Measurements from ENCODE around the gene AGBL1.

Gene AGBL1

DNA sequence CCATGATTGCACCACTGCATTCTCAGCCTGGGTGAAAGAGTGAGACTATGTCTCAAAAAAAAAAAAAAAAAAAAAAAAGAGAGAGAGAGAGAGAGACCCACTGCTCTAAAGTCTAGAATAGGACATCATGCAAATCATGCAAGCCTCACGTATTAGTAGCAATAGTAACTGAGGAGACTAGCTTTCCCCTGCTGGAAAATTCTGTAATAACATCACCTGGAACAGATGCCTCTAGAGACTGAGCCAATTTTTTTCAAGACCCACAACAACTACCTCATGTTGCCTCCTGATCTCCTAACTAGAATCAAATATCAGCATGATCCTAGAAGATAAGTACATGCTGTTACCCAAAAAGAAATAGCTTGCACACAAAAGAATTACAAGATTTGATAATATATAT is 461.9 kb downstream of the AGBL1 start:
- no peak for DNase-seq

GRCh38 chr15:86550075-86550474 is 470.4 kb downstream of the AGBL1 start:
- no peak for DNase-seq

DNA sequence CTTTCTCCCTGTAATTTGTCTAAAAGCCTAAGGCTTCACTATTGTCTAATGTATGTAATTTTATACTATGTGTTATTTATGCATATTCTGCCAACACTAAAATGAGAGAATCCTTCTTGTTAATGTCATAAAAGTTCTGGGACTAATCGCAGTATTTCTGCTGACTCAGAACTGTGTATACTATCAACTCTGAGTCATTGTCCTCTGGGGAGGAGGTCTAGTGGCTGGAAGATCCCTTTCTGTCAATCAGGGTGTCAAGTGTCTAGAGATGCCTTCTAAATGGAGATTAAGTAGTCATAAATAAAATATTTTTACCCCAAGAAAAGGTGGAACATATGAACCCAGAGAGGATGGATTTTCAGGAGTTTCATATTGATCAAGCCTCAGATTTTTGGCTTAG is 473.4 kb downstream of the AGBL1 start:
- no peak for DNase-seq

DNA sequence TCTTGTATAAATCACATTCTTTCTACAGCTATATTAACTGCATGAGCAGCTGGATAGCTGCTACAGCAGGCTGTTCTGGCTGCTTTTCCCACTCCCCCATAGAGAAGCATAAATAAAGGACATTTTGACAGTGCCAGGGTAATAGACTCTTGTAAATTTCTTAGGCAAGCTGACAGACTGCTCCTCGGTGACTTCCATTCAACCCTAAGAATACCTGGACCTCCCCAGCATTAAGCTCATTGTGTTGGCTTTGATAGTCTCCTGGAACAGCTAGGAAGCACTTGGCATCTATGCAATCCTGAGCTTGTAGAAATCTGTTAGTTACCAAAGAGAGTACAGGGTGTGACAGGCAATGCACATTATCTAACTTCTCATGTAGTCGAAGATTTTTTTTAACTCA is 475.4 kb downstream of the AGBL1 start:
- no peak for DNase-seq

DNA sequence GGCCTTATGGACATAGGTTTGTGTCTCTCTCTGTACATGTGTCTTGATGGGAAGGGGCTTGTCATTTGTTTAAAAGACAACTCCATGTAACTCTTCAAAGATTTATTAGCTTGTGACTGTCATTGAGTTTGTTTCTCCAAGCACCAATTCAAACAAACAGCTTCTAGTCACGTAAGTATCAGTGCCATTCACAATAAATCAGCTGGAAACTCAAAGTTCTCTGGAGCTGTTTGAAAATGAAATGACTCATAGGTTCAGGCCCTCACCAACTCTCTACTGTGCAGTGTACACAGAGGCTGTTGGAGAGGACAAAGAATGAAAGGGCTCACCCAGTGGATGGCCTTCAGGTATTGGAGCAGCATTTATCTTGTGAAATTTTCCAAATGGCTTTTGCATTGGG is 476.3 kb downstream of the AGBL1 start:
- DNase-seq = no peak

GRCh38 chr15:86556396-86557017 is 476.8 kb downstream of the AGBL1 start:
- DNase-seq = no peak

GRCh38 chr15:86557018-86557550 is 477.4 kb downstream of the AGBL1 start:
- no peak for DNase-seq

GRCh38 chr15:86558252-86558651 is 478.6 kb downstream of the AGBL1 start:
- no peak for DNase-seq

- DNase-seq = no peak
These were observed 479.0 kb downstream of the AGBL1 start for GRCh38 chr15:86558686-86559085.

DNA sequence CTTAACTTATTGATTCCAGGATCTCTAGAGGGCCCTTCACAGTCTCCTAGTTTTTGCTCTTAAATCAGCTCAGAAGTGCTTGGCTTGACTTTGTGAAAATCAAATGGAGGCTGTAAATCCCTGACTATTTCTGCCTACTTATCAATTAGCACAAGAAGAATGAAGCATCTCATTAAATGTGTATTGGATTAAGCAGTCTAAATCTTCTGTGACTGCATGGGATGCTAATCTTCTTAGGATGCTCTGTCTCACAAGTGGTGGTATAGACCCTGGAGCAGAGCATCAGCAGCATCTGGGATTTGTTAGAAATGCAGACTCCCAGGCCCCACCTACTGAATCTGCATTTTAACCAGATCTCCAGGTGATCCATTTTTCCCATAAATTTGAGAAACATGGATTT is 488.7 kb downstream of the AGBL1 start:
- DNase-seq = no peak

DNA sequence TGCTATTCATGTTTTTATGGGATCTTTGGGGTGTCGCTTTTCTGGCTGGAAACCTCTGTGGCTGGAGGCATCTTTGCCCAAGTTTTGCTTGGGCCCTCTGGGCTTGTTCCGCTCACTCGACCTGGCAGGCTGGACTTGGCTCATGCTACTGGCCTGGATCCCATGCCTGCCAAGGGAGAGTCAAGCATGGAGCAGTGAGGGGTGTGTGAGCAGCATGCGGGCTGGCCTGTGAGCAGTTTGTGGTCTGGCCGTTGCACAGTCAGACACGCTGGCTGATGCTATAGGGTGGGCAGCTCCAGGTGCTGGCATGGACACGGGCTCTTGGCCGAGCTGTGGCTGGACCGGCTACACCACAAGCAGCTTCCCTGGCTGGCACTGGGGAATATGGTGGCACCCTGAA is 491.1 kb downstream of the AGBL1 start:
- DNase-seq = no peak

DNA sequence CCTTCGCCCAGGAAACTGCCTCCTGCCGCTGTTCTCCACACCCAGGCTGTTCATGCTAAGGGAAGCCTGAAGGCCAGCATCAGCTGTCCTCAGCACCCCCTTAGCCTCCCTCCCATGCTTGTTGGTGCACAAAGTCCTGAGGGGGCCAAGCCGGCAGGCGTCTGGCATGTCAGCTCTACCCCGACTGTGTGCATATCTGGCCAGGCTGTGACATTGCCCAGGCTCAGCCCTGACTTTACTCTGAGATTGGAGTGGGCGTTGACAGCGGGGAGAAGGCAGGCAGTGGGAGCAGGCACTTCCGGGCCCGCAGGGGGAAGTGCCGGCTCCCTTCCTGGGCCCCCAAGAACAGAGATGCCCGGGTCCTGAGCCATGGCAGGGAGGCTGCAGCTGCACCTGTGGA is 492.2 kb downstream of the AGBL1 start:
- DNase-seq = no peak

GRCh38 chr15:86572368-86572841 is 492.7 kb downstream of the AGBL1 start:
- peak; percentile 16 for DNase-seq

DNA sequence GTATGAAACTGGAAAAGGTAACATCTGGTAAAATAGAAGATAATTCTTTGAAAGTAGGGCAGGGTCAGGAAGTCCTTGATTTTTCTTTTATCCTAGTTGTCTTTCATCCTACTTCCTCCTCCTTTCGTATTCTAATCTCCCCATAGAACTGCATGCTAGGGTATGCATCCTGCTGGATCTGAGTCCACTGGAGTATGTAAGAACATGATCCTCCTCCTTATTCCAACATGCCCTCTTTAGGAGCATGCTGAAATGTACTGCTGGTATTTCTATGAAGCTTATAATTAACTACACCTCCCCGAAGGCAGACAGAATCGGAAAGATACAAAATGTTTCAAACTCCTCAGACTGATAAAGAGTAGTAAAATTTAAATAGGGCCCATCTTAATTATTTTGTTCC is 493.8 kb downstream of the AGBL1 start:
- no peak for DNase-seq

GRCh38 chr15:86588413-86588812 is 508.7 kb downstream of the AGBL1 start:
- no peak for DNase-seq

- DNase-seq = no peak
These were observed 510.8 kb downstream of the AGBL1 start for GRCh38 chr15:86590461-86590860.

GRCh38 chr15:86591158-86591557 is 511.5 kb downstream of the AGBL1 start:
- DNase-seq = no peak

- DNase-seq = no peak
These were observed 512.5 kb downstream of the AGBL1 start for GRCh38 chr15:86591994-86592735.

DNA sequence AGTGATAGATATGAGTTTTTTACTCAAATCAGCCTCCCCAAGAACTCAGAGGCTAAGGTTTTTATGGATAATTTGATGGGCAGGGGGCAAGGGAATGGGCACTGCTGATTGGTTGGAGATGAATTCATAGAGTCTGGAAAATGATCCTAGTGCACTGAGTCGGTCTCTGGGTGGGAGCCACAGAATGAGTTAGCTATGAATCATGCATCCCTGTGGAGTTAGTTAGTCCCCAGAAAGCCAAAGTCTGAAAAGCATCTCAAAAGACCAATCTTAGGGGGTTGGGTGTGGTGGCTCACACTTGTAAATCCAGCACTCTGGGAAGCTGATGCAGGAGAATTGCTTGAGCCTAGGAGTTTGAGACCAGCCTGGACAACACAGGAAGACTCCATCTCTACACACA is 516.1 kb downstream of the AGBL1 start:
- DNase-seq = no peak

DNA sequence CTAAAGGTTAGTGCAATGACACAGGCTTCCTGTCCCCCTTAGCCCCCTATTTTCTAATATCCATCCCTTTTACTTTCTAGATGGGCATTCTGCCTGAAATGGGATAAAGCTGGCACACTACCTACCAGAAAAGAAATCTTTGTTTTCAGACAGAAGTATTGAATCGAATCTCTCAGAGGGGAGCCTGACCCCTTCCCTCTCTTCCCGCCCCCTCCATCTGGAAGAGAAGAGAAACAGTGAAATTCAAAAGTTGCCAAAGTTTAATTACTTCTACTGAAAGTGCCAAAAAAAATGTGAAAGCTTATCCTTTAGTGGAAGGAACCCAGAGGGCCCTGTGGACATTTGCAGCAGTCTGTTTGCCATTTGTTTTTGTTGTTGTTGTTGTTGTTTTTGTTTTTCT is 523.8 kb downstream of the AGBL1 start:
- DNase-seq = no peak

DNA sequence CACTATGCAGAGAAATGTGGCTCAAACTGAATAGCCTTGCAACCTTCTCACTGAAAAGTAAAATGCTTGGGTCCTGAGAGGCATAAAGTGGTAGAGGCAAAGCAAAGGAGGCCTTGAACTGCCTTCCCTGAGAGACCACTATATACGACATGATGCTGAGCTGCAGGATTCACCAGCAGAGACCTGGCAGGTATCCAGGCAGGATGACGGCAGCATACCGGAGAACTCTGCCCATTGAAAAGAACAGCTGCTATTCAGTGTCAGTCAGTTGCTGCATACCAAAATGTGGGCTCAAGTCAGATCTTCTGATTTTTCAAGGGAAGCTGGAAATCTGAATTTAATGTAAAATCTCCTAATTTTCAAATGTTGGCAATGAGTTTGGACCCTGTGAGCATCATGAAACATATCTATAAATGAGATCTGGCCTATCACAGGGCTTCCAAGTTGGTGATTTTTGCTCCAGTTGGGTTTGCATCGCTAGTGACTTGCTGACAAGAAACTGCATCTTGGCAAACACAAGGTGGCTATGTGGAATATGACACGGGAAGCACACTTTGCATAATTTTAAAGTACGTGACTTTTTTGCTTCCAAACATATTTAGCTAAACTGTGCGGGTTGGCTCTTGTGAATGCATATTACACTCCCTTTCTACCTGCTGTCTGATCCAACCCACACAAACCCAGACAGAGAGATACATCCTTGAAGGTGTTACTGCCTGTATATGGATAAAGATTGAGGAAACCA is 529.0 kb downstream of the AGBL1 start:
- no peak for DNase-seq

GRCh38 chr15:86609275-86609674 is 529.6 kb downstream of the AGBL1 start:
- no peak for DNase-seq

DNA sequence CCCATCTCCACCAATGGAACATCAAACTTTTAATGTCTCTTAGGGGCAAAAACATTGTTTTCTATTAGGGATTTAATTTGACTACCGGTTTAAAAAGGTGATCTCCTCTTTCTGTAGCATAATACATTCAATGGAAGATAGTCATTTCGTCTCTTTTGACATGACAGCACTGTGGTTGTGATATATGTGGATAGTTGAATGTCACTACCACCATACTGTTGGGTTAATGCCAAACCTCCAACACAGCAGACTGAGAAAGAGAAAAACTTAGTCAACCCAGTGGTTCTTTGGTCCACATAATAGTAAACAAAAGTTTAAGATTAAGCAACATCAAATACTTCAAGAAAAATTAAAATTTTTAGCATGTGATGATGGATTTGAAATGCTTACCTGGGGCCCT is 530.4 kb downstream of the AGBL1 start:
- DNase-seq = no peak
